Mammary epithelial cell (primary cell): ENCODE results near the gene UBR4.

Experiments used
- EZH2 ChIP-seq: IDR thresholded peaks from 2 replicates; pipeline ENCODE4 v1.6.1; 2012; ENCODE audit warnings: low read length, inconsistent platforms, borderline replicate concordance
- TF ChIP-seq, protein P1 (sequence below), 2 donors: IDR thresholded peaks in 1 of 2; conservative IDR thresholded peaks in 1 of 2; 2 replicates each; pipeline ENCODE4 v1.5.1; 2011 to 2012; ENCODE audit warnings: inconsistent platforms in 2 of 2, low read length in 2 of 2, mild to moderate bottlenecking in 2 of 2, control low read depth in 1 of 2, low read depth in 1 of 2; ENCODE audit not compliant: insufficient read depth in 1 of 2; ENCODE audit errors: extremely low read depth in 1 of 2

DNA sequence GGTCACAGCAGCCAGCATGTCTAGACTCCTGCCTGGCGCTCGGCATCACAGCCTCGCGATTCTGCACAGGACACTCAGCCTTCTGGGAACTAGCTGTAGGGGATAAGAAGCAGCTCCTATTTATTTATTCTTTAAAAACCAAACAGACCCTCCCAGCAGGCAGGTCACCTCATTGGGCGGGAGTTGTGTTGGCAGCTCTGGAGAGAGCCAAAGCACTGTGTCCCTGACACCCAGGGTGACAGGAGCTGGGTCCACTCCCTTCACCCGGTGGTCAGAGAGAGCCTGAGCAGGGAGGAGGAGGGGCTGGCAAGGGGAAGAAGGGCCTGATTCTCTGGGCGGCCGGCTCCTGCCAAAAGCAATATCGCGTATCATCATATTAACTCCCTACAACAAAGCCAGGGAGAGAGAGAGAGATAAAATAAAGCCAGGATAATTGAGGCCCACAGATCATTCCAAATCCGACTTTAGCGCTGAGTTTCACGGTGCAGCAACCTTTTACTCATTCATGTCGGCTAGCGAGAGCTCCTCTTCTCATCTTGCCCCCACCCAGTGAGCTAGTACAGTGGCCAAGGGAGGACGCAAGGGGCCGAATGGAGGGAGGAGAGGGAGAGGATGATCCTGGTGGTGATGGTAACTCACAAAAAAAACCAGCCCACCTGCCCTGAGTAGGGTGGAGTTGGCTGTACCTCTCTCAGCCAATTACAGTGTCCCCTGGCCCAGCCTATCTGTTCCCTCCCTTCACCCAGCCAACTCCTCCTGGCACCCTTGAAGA, 173.8 kb downstream of the UBR4 start:
- TF ChIP-seq, protein P1, sequence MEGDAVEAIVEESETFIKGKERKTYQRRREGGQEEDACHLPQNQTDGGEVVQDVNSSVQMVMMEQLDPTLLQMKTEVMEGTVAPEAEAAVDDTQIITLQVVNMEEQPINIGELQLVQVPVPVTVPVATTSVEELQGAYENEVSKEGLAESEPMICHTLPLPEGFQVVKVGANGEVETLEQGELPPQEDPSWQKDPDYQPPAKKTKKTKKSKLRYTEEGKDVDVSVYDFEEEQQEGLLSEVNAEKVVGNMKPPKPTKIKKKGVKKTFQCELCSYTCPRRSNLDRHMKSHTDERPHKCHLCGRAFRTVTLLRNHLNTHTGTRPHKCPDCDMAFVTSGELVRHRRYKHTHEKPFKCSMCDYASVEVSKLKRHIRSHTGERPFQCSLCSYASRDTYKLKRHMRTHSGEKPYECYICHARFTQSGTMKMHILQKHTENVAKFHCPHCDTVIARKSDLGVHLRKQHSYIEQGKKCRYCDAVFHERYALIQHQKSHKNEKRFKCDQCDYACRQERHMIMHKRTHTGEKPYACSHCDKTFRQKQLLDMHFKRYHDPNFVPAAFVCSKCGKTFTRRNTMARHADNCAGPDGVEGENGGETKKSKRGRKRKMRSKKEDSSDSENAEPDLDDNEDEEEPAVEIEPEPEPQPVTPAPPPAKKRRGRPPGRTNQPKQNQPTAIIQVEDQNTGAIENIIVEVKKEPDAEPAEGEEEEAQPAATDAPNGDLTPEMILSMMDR (conservative IDR thresholded peaks at IDR 0.05 in 1 of 2, IDR thresholded peaks at IDR 0.05 in 1 of 2; ENCODE audit: extremely low read depth in 1 of 2, insufficient read depth in 1 of 2, low read depth in 1 of 2, low read length in 2 of 2), result no peak
- no peak for TF ChIP-seq EZH2
